GM12878 (cell line): ENCODE results near the gene YAE1.
"Not testable (repeated sequence)": the region's sequence is repeated elsewhere in the genome, so short reads cannot be mapped to it uniquely, and the experiment has no call there.

Source experiments
- BRCA1 ChIP-seq: IDR thresholded peaks from 2 replicates; pipeline ENCODE4 v1.6.1; 2011; ENCODE audit warnings: low read depth, low read length, improper control_type of control experiment
- CTCF ChIP-seq, 3 experiments: IDR thresholded peaks in 2 of 3; conservative IDR thresholded peaks in 1 of 3; 2 replicates each; pipeline ENCODE4 v1.5.1; 2011; ENCODE audit warnings: low read depth in 3 of 3, low read length in 3 of 3, mild to moderate bottlenecking in 3 of 3, control low read depth in 2 of 3, moderate library complexity in 2 of 3, inconsistent platforms in 1 of 3, mixed read lengths in 1 of 3; ENCODE audit not compliant: control insufficient read depth in 2 of 3, insufficient read depth in 1 of 3; ENCODE audit errors: extremely low read depth in 1 of 3
- EZH2 ChIP-seq: IDR thresholded peaks from 2 replicates; pipeline ENCODE4 v1.6.1; 2012; ENCODE audit warnings: low read depth, mild to moderate bottlenecking, control low read depth, inconsistent platforms, low read length, borderline replicate concordance; ENCODE audit not compliant: control insufficient read depth
- MEF2B ChIP-seq: fragments of 450-650 bp; IDR thresholded peaks from 2 replicates; pipeline ENCODE4 v1.6.1; 2018; ENCODE audit warnings: mild to moderate bottlenecking, moderate library complexity; ENCODE audit not compliant: partially characterized antibody, poor library complexity, severe bottlenecking
- MTA3 ChIP-seq: IDR thresholded peaks from 2 replicates; pipeline ENCODE4 v1.6.1; 2012; ENCODE audit warnings: low read length, inconsistent platforms, borderline replicate concordance
- POLR2AphosphoS5 ChIP-seq: IDR thresholded peaks from 2 replicates; pipeline ENCODE4 v1.6.1; 2011; ENCODE audit warnings: mild to moderate bottlenecking, low read length, inconsistent platforms
- SMAD1 ChIP-seq: fragments of 450-650 bp; IDR thresholded peaks from 2 replicates; pipeline ENCODE4 v1.6.1; 2018; ENCODE audit warnings: mild to moderate bottlenecking, low read depth; ENCODE audit not compliant: partially characterized antibody
- SRF ChIP-seq, 2 experiments: IDR thresholded peaks; 2 replicates each; pipeline ENCODE4 v1.6.1; 2011; ENCODE audit warnings: low read depth in 2 of 2, low read length in 2 of 2, mild to moderate bottlenecking in 1 of 2, moderate library complexity in 1 of 2
- SUZ12 ChIP-seq: fragments of 200-600 bp; sonication (generic); IDR thresholded peaks from one replicate; pipeline ENCODE4 v1.6.1; 2018; ENCODE audit warnings: antibody characterized with exemption, mild to moderate bottlenecking; ENCODE audit not compliant: unreplicated experiment
- TAF1 ChIP-seq: IDR thresholded peaks from 2 replicates; pipeline ENCODE4 v1.6.1; 2011; ENCODE audit warnings: mild to moderate bottlenecking, low read depth, low read length, borderline replicate concordance

DNA sequence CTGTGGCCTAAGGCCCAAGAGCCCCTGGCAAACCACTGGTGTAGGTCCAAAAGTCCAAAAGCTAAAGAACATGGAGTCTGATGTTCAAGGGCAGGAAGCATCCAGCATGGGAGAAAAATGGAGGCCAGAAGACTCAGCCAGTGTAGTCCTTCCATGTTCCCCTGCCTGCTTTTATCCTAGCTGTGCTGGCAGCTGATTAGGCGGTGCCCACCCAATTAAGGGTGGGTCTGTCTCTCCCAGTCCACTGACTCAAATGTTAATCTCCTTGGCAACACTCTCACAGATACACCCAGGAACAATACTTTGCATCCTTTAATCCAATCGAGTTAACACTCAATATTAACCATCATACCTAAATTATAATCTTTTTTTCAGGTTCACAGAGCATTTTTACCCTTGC, 21.4 kb upstream of the YAE1 start:
- not testable (repeated sequence) for TF ChIP-seq CTCF (IDR thresholded peaks at IDR 0.05 in 2 of 3, conservative IDR thresholded peaks at IDR 0.05 in 1 of 3; ENCODE audit: control insufficient read depth in 2 of 3, extremely low read depth in 1 of 3, insufficient read depth in 1 of 3, low read depth in 3 of 3, low read length in 3 of 3); POLR2AphosphoS5; BRCA1; MEF2B; SUZ12; SMAD1; EZH2; TAF1; MTA3; SRF (IDR thresholded peaks at IDR 0.05; ENCODE audit: low read depth in 2 of 2, low read length in 2 of 2)
